MM.1S (cell line): ENCODE data around the gene ATP1A2.

Experiments
- DNase-seq: peaks from one replicate; pipeline ENCODE4 v3.0.0-alpha.2; 2015
- H2AFZ ChIP-seq: fragments of 300-600 bp; sonication (generic); 2 replicates; pipeline ENCODE4 v1.6.0; 2016; ENCODE audit warnings: antibody characterized with exemption, low read length
- H3F3A ChIP-seq: fragments of 300-600 bp; sonication (generic); 2 replicates; pipeline ENCODE4 v1.6.1; 2016; ENCODE audit warnings: mild to moderate bottlenecking, antibody characterized with exemption, low read length, moderate library complexity, mixed read lengths; ENCODE audit not compliant: insufficient read depth
- H3K27ac ChIP-seq: fragments of 300-600 bp; sonication (generic); 2 replicates; pipeline ENCODE4 v1.5.1; 2016; ENCODE audit warnings: mild to moderate bottlenecking, low read length
- H3K27me3 ChIP-seq: fragments of 300-600 bp; sonication (generic); replicated peaks from 2 replicates; pipeline ENCODE4 v1.6.0; 2016; ENCODE audit warnings: low read length; ENCODE audit not compliant: insufficient read depth
- H3K36me3 ChIP-seq: fragments of 300-600 bp; sonication (generic); replicated peaks from 2 replicates; pipeline ENCODE4 v1.6.1; 2016; ENCODE audit warnings: mild to moderate bottlenecking, low read length, mixed read lengths; ENCODE audit not compliant: insufficient read depth
- H3K4me1 ChIP-seq: fragments of 300-600 bp; sonication (generic); 2 replicates; pipeline ENCODE4 v1.6.1; 2016; ENCODE audit warnings: low read length, mixed read lengths
- H3K4me2 ChIP-seq: fragments of 300-600 bp; sonication (generic); 2 replicates; pipeline ENCODE4 v1.6.0; 2016; ENCODE audit warnings: low read depth, low read length
- H3K4me3 ChIP-seq: fragments of 300-600 bp; sonication (generic); 2 replicates; pipeline ENCODE4 v1.5.1; 2016; ENCODE audit warnings: low read length, mixed read lengths
- H3K79me2 ChIP-seq: fragments of 300-600 bp; sonication (generic); 2 replicates; pipeline ENCODE4 v1.6.1; 2016; ENCODE audit warnings: mixed run types, low read length, mixed read lengths
- H3K9ac ChIP-seq: fragments of 300-600 bp; sonication (generic); 2 replicates; pipeline ENCODE4 v1.6.1; 2016; ENCODE audit warnings: low read length, mixed read lengths
- H3K9me2 ChIP-seq: fragments of 300-600 bp; sonication (generic); replicated peaks from 2 replicates; pipeline ENCODE4 v1.6.1; 2016; ENCODE audit warnings: mild to moderate bottlenecking, low read length, mixed read lengths; ENCODE audit not compliant: insufficient read depth
- H3K9me3 ChIP-seq: fragments of 300-600 bp; sonication (generic); replicated peaks from 2 replicates; pipeline ENCODE4 v1.6.1; 2016; ENCODE audit warnings: mild to moderate bottlenecking, low read length, mixed read lengths; ENCODE audit not compliant: insufficient read depth
- H4K20me1 ChIP-seq: fragments of 300-600 bp; sonication (generic); 2 replicates; pipeline ENCODE4 v1.6.1; 2016; ENCODE audit warnings: mild to moderate bottlenecking, low read length, moderate library complexity, mixed read lengths; ENCODE audit not compliant: insufficient read depth
- EZH2 ChIP-seq: fragments of 300-600 bp; sonication (generic); optimal IDR thresholded peaks from 2 replicates; pipeline ENCODE3; 2017; ENCODE audit warnings: low read depth, mild to moderate bottlenecking, antibody characterized with exemption, low read length, mixed read lengths
- EZH2phosphoT487 ChIP-seq: fragments of 300-600 bp; sonication (generic); IDR thresholded peaks from 2 replicates; pipeline ENCODE4 v1.6.1; 2018; ENCODE audit warnings: antibody characterized with exemption, low read length
- TF ChIP-seq, protein P1 (sequence below): fragments of 300-600 bp; sonication (generic); IDR thresholded peaks from 2 replicates; pipeline ENCODE4 v1.5.1; 2016; ENCODE audit warnings: antibody characterized with exemption, low read length, mixed read lengths

ATP1A2 gene

DNA sequence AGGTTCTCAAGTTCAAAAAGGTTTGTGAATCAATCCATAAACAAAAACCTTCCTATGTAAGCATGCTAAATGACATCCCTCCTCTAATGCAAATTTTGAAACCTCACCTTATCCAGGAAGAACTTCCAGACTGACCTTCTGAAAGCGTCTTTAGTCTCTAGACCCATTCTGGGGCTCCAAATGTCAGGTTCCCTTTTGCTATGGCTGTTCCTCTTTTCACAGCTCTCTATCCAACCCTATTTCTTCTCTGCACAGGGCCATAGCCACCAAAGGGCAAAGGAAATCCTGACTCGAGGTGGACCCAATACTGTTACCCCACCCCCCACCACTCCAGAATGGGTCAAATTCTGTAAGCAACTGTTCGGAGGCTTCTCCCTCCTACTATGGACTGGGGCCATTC, 39.2 kb downstream of the ATP1A2 start:
- H3K9ac ChIP-seq = no peak overlapping the region
- TF ChIP-seq, protein P1, sequence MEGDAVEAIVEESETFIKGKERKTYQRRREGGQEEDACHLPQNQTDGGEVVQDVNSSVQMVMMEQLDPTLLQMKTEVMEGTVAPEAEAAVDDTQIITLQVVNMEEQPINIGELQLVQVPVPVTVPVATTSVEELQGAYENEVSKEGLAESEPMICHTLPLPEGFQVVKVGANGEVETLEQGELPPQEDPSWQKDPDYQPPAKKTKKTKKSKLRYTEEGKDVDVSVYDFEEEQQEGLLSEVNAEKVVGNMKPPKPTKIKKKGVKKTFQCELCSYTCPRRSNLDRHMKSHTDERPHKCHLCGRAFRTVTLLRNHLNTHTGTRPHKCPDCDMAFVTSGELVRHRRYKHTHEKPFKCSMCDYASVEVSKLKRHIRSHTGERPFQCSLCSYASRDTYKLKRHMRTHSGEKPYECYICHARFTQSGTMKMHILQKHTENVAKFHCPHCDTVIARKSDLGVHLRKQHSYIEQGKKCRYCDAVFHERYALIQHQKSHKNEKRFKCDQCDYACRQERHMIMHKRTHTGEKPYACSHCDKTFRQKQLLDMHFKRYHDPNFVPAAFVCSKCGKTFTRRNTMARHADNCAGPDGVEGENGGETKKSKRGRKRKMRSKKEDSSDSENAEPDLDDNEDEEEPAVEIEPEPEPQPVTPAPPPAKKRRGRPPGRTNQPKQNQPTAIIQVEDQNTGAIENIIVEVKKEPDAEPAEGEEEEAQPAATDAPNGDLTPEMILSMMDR = no peak
- TF ChIP-seq EZH2phosphoT487 (no peak), EZH2 (no peak)
- DNase-seq = no peak
- H3K27ac ChIP-seq = no peak overlapping the region
- no peaks in the 10 kb centered on the region for H3K79me2 ChIP-seq
- H3K9me2 ChIP-seq = no peaks in the 10 kb centered on the region
- no peak overlapping the region for H3K4me2 ChIP-seq
- H3K4me3 ChIP-seq = no peak overlapping the region
- no peaks in the 10 kb centered on the region for H3F3A ChIP-seq
- H3K27me3 ChIP-seq = no peaks in the 10 kb centered on the region
- H3K9me3 ChIP-seq = no peaks in the 10 kb centered on the region
- no peaks in the 10 kb centered on the region for H3K4me1 ChIP-seq
- no peak overlapping the region for H2AFZ ChIP-seq
- no peaks in the 10 kb centered on the region for H4K20me1 ChIP-seq
- no peaks in the 10 kb centered on the region for H3K36me3 ChIP-seq

DNA sequence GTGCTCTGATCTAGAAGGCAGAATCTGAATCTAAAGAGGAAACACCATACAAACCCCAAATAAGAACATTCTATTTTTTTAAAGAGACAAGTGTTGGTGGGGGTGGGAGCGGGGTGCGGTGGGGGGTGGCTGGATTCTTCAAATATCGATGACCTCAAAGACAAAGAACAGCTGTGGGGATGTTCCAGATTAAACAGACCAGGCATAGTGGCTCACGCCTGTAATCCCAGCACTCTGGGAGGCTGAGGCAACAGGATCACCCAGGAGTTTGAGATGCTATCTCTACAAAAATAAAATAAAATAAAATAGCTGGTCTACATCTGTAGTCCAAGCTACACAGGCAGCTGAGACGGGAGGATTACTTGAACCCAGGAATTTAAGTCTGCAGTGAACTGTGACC, 40.8 kb downstream of the ATP1A2 start:
- no peaks in the 10 kb centered on the region for H3K9me2 ChIP-seq
- no peaks in the 10 kb centered on the region for H3K36me3 ChIP-seq
- H3K4me2 ChIP-seq = no peak overlapping the region
- no peaks in the 10 kb centered on the region for H4K20me1 ChIP-seq
- TF ChIP-seq EZH2phosphoT487 (no peak), EZH2 (no peak)
- TF ChIP-seq, protein P1 = no peak
- H3K9ac ChIP-seq = no peak overlapping the region
- DNase-seq = no peak
- no peak overlapping the region for H3K4me3 ChIP-seq
- no peaks in the 10 kb centered on the region for H3F3A ChIP-seq
- no peak overlapping the region for H2AFZ ChIP-seq
- no peaks in the 10 kb centered on the region for H3K27me3 ChIP-seq
- no peaks in the 10 kb centered on the region for H3K79me2 ChIP-seq
- H3K4me1 ChIP-seq = no peaks in the 10 kb centered on the region
- no peaks in the 10 kb centered on the region for H3K9me3 ChIP-seq
- H3K27ac ChIP-seq = no peak overlapping the region

DNA sequence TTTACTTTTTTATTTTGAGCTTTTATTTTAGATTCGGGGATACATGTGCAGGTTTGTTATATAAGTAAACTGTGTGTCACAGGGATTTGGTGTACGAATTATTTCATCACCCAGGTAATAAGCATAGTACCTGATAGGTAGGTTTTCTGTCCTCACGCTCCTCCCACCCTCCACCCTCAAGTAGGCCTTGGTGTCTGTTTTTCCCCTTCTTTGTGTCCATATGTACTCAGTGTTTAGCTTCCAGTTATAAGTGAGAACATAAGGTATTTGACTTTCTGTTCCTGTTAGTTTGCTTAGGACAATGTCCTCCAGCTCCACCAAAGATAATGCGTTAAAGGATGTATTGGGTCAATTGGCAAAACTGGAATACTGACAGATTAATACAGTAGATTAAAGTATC, 41.6 kb downstream of the ATP1A2 start:
- Histone ChIP-seq H3K4me1 (no peaks in the 10 kb centered on the region), H3F3A (no peaks in the 10 kb centered on the region), H2AFZ (no peak overlapping the region), H3K27me3 (no peaks in the 10 kb centered on the region), H3K9ac (no peak overlapping the region), H3K4me2 (no peak overlapping the region), H3K9me2 (no peaks in the 10 kb centered on the region), H3K4me3 (no peak overlapping the region), H3K9me3 (no peaks in the 10 kb centered on the region), H4K20me1 (no peaks in the 10 kb centered on the region), H3K27ac (no peak overlapping the region), H3K36me3 (no peaks in the 10 kb centered on the region), H3K79me2 (no peaks in the 10 kb centered on the region)
- DNase-seq = no peak
- TF ChIP-seq EZH2 (no peak), EZH2phosphoT487 (no peak)
- TF ChIP-seq, protein P1 = no peak

DNA sequence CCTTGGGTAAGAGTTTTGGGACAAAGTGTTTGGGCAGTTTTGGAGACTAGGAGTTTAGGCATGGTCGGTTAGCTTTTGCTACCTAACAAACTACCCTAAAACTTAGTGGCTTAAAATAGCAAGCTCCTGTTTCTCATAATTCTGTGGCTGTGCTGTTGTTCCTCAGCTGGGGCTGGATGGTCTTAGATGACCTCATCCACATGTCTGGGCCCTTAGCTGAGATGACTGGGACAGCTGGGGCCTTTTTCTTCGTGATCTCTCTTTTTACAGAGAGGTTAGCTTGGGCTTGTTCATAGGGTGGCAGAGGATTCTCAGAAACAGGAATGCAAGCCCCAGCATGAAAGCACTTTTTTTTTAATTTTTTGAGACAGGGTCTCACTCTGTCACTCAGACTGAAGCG, 42.5 kb downstream of the ATP1A2 start:
- Histone ChIP-seq H4K20me1 (no peaks in the 10 kb centered on the region), H3K27me3 (no peaks in the 10 kb centered on the region), H3F3A (no peaks in the 10 kb centered on the region), H3K4me1 (no peaks in the 10 kb centered on the region), H3K9me3 (no peaks in the 10 kb centered on the region), H2AFZ (no peak overlapping the region), H3K9ac (no peak overlapping the region), H3K4me3 (no peak overlapping the region), H3K9me2 (no peaks in the 10 kb centered on the region), H3K79me2 (no peaks in the 10 kb centered on the region), H3K36me3 (no peaks in the 10 kb centered on the region), H3K27ac (no peak overlapping the region), H3K4me2 (no peak overlapping the region)
- TF ChIP-seq EZH2phosphoT487 = no peak
- TF ChIP-seq EZH2 = no peak
- TF ChIP-seq, protein P1 = no peak
- no peak for DNase-seq
